Neutrophil (primary cell): ENCODE data around the gene RAMP1.

Experiments
- H3K27ac ChIP-seq: fragments of 200-600 bp; sonication (generic); 2 replicates; pipeline ENCODE4 v1.5.1; 2016; ENCODE audit warnings: mild to moderate bottlenecking, moderate library complexity
- H3K27me3 ChIP-seq: fragments of 200-600 bp; sonication (generic); 2 replicates; pipeline ENCODE4 v1.6.0; 2016; ENCODE audit warnings: mild to moderate bottlenecking
- H3K36me3 ChIP-seq: fragments of 200-600 bp; sonication (generic); 2 replicates; pipeline ENCODE4 v1.5.1; 2017
- H3K4me1 ChIP-seq, 2 experiments: fragments of 200-600 bp in 1 of 2; sonication (generic) in 1 of 2; 1 replicate in 1 of 2; 2 replicates in 1 of 2; pipeline versions ENCODE4 v1.5.1 to v1.6.1; 2013 to 2016; ENCODE audit warnings: low read depth in 1 of 2, low read length in 1 of 2, mild to moderate bottlenecking in 1 of 2, moderate library complexity in 1 of 2; ENCODE audit not compliant: control insufficient read depth in 1 of 2, insufficient read depth in 1 of 2
- H3K4me3 ChIP-seq, 2 experiments: fragments of 200-600 bp in 1 of 2; sonication (generic) in 1 of 2; 1 replicate in 1 of 2; 2 replicates in 1 of 2; pipeline ENCODE4 v1.5.1; 2013 to 2016; ENCODE audit warnings: low read depth in 1 of 2, low read length in 1 of 2, mild to moderate bottlenecking in 1 of 2, moderate library complexity in 1 of 2
- H3K9me3 ChIP-seq: fragments of 200-600 bp; sonication (generic); 2 replicates; pipeline ENCODE4 v1.5.1; 2016
- TF ChIP-seq, protein P1 (sequence below): fragments of 200-600 bp; sonication (generic); IDR thresholded peaks from 2 replicates; pipeline ENCODE4 v1.5.1; 2016; ENCODE audit warnings: antibody characterized with exemption

Gene RAMP1

DNA sequence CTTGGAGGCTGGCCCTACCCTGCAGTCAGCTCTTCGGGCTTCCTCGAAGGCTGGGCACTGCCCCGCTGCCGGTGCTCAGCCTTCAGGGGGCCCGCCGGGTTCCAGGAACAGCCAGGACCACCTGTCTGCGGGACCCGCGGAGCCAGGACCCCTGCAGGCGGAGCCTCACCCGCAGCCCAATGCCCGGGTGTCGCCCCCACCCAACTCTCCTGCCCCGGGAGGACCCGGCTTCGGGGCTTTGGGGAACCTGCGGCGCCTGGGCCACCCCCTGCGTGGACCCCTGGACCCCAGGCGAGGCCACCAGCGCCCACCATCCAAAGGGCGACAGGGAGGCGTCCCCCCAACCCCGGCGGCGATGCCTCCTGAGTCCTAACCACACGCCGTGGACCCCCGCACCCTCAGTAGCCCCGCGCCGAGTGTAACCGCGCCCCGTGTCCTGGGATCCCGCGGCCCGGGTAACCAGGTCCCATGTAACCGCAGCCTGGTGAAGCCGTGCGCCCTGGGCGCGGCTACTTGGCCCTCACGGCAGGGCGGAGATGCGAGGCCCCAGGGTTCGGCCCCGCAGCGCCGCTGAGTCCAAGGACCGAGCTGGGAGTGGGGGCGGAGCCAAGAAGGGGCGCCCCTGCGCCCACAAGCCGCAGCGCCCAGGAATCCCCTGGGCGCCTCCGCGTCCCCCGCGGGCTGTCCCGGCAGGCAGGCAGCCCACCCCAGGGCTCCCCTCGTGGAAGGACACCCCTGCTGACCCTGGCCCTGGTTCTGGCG lies 96.4 kb downstream of the RAMP1 start:
- no peak overlapping the region for H3K4me3 ChIP-seq
- TF ChIP-seq, protein P1, sequence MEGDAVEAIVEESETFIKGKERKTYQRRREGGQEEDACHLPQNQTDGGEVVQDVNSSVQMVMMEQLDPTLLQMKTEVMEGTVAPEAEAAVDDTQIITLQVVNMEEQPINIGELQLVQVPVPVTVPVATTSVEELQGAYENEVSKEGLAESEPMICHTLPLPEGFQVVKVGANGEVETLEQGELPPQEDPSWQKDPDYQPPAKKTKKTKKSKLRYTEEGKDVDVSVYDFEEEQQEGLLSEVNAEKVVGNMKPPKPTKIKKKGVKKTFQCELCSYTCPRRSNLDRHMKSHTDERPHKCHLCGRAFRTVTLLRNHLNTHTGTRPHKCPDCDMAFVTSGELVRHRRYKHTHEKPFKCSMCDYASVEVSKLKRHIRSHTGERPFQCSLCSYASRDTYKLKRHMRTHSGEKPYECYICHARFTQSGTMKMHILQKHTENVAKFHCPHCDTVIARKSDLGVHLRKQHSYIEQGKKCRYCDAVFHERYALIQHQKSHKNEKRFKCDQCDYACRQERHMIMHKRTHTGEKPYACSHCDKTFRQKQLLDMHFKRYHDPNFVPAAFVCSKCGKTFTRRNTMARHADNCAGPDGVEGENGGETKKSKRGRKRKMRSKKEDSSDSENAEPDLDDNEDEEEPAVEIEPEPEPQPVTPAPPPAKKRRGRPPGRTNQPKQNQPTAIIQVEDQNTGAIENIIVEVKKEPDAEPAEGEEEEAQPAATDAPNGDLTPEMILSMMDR, result no peak
- no peaks in the 10 kb centered on the region for H3K9me3 ChIP-seq
- H3K27ac ChIP-seq, result no peak overlapping the region
- no peaks in the 10 kb centered on the region for H3K4me1 ChIP-seq
- H3K27me3 ChIP-seq, result peaks cover 54% of the 10 kb centered on the region
- no peaks in the 10 kb centered on the region for H3K36me3 ChIP-seq

DNA sequence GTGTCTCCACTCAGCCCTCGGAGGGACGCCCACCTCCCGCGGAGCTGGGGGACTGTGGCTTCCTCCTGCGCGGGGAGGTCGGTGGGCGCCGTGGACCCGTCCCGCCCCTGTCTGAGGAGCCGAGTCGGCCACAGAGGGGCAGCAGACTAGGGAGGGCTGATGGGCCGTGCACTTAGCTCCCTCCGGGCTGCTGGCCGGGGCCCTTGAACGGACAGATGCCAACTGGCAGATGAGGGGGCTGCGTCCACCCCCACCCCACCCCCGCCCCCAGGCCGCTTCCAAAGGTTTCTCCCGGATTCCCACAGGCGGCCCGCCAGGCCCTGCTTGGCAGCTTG lies 96.9 kb downstream of the RAMP1 start:
- Histone ChIP-seq H3K27ac (no peak overlapping the region), H3K27me3 (peaks cover 54% of the 10 kb centered on the region), H3K4me1 (no peaks in the 10 kb centered on the region), H3K36me3 (no peaks in the 10 kb centered on the region), H3K4me3 (no peak overlapping the region), H3K9me3 (peaks cover under 1% of the 10 kb centered on the region)
- TF ChIP-seq, protein P1, result no peak

DNA sequence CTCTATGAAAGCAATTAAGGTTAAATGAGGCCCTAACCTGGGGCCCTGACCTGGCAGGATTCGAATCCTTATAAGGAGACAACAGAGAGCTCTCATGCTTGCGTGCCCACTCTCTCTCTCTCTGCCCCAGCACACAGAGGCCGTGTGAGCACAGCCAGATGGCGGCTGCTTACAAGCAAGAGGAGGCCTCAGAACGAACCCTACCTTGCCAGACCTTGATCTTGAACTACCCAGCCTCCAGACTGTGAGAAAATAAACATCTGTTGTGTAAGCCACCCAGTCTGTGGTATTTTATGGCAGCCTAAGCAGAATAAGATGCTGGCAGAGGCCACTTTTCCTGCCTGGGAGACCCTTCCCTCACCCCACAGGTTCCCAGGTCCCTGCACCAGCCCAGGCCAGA lies 102.2 kb downstream of the RAMP1 start:
- Histone ChIP-seq H3K9me3 (peaks cover 13% of the 10 kb centered on the region), H3K27ac (no peak overlapping the region), H3K36me3 (no peaks in the 10 kb centered on the region), H3K4me1 (peaks cover 6 to 7% of the 10 kb centered on the region in 2 experiments), H3K4me3 (no peak overlapping the region), H3K27me3 (peaks cover 20% of the 10 kb centered on the region)
- TF ChIP-seq, protein P1, result no peak
